Loucy (cell line): ENCODE measurements around the gene DAP.

Source experiments
- H2AFZ ChIP-seq: fragments of 200-600 bp; sonication (generic); 2 replicates; pipeline ENCODE4 v1.6.0; 2016; ENCODE audit warnings: antibody characterized with exemption, mild to moderate bottlenecking, low read length, moderate library complexity
- H3F3A ChIP-seq: fragments of 200-600 bp; 2 replicates; pipeline ENCODE4 v1.6.0; 2016; ENCODE audit warnings: antibody characterized with exemption, low read depth, mild to moderate bottlenecking
- H3K27me3 ChIP-seq: fragments of 200-600 bp; sonication (generic); 2 replicates; pipeline ENCODE4 v1.6.1; 2014; ENCODE audit warnings: low read length, mild to moderate bottlenecking; ENCODE audit not compliant: insufficient read depth, poor library complexity, severe bottlenecking
- H3K36me3 ChIP-seq: fragments of 200-600 bp; sonication (generic); 2 replicates; pipeline ENCODE4 v1.6.1; 2016; ENCODE audit warnings: low read length; ENCODE audit not compliant: insufficient read depth
- H3K4me1 ChIP-seq: fragments of 200-600 bp; sonication (generic); 2 replicates; pipeline ENCODE4 v1.5.1; 2014; ENCODE audit warnings: low read length, mild to moderate bottlenecking; ENCODE audit not compliant: insufficient read depth, poor library complexity, severe bottlenecking
- H3K4me2 ChIP-seq: fragments of 200-600 bp; sonication (generic); 2 replicates; pipeline ENCODE4 v1.6.0; 2014; ENCODE audit warnings: antibody characterized with exemption, low read length, low read depth, mild to moderate bottlenecking; ENCODE audit not compliant: poor library complexity, severe bottlenecking
- H3K4me3 ChIP-seq: fragments of 200-600 bp; sonication (generic); 2 replicates; pipeline ENCODE4 v1.5.1; 2014; ENCODE audit warnings: low read length, mild to moderate bottlenecking, mixed read lengths; ENCODE audit not compliant: poor library complexity, severe bottlenecking
- H3K79me2 ChIP-seq: fragments of 200-600 bp; sonication (generic); 2 replicates; pipeline ENCODE4 v1.6.1; 2014; ENCODE audit warnings: low read length; ENCODE audit not compliant: insufficient read depth
- H3K9ac ChIP-seq: fragments of 200-600 bp; sonication (generic); 2 replicates; pipeline ENCODE4 v1.6.0; 2014; ENCODE audit warnings: mild to moderate bottlenecking, low read depth, low read length, moderate library complexity; ENCODE audit not compliant: poor library complexity, severe bottlenecking
- H3K9me2 ChIP-seq: fragments of 200-600 bp; sonication (generic); replicated peaks from 2 replicates; pipeline ENCODE4 v1.6.1; 2016; ENCODE audit warnings: low read depth, low read length, mixed read lengths
- H3K9me3 ChIP-seq: fragments of 200-600 bp; sonication (generic); 2 replicates; pipeline ENCODE4 v1.6.1; 2014; ENCODE audit warnings: mild to moderate bottlenecking, antibody characterized with exemption, low read length, low read depth; ENCODE audit not compliant: insufficient read depth
- H4K20me1 ChIP-seq: fragments of 200-600 bp; sonication (generic); 2 replicates; pipeline ENCODE4 v1.6.0; 2014; ENCODE audit warnings: antibody characterized with exemption, low read length, mild to moderate bottlenecking; ENCODE audit not compliant: insufficient read depth, poor library complexity, severe bottlenecking
- CTCF ChIP-seq: fragments of 200-600 bp; sonication (generic); conservative IDR thresholded peaks from 2 replicates; pipeline ENCODE4 v1.5.1; 2014; ENCODE audit warnings: mild to moderate bottlenecking, antibody characterized with exemption, low read length
- EZH2phosphoT487 ChIP-seq: fragments of 200-600 bp; IDR thresholded peaks from 2 replicates; pipeline ENCODE4 v1.6.1; 2018; ENCODE audit warnings: antibody characterized with exemption, mild to moderate bottlenecking, moderate library complexity, borderline replicate concordance

The DAP gene

GRCh38 chr5:10635867-10636350 lies 125.1 kb downstream of the DAP start:
- TF ChIP-seq EZH2phosphoT487 (no peak), CTCF (no peak)
- no peaks in the 10 kb centered on the region for H4K20me1 ChIP-seq
- H2AFZ ChIP-seq, result no peak overlapping the region
- H3K4me1 ChIP-seq, result peaks cover 8% of the 10 kb centered on the region
- H3K4me3 ChIP-seq, result no peak overlapping the region
- no peaks in the 10 kb centered on the region for H3K27me3 ChIP-seq
- H3K4me2 ChIP-seq, result no peak overlapping the region
- no peaks in the 10 kb centered on the region for H3K9me3 ChIP-seq
- no peaks in the 10 kb centered on the region for H3F3A ChIP-seq
- H3K9me2 ChIP-seq, result no peaks in the 10 kb centered on the region
- no peak overlapping the region for H3K9ac ChIP-seq
- H3K36me3 ChIP-seq, result 0 out of 2 replicates have a peak, but pooled peaks cover 7% of the 10 kb centered on the region
- no peaks in the 10 kb centered on the region for H3K79me2 ChIP-seq

GRCh38 chr5:10635257-10635866 lies 125.7 kb downstream of the DAP start:
- no peaks in the 10 kb centered on the region for H3K9me2 ChIP-seq
- no peak for TF ChIP-seq EZH2phosphoT487
- TF ChIP-seq CTCF, result no peak
- no peak overlapping the region for H3K4me2 ChIP-seq
- H2AFZ ChIP-seq, result no peak overlapping the region
- H3K9me3 ChIP-seq, result no peaks in the 10 kb centered on the region
- no peaks in the 10 kb centered on the region for H3K79me2 ChIP-seq
- 0 out of 2 replicates have a peak, but pooled peaks cover 7% of the 10 kb centered on the region for H3K36me3 ChIP-seq
- no peak overlapping the region for H3K9ac ChIP-seq
- peaks cover 8% of the 10 kb centered on the region for H3K4me1 ChIP-seq
- no peak overlapping the region for H3K4me3 ChIP-seq
- H4K20me1 ChIP-seq, result no peaks in the 10 kb centered on the region
- no peaks in the 10 kb centered on the region for H3F3A ChIP-seq
- H3K27me3 ChIP-seq, result no peaks in the 10 kb centered on the region

GRCh38 chr5:10634562-10634961 lies 126.5 kb downstream of the DAP start:
- H3K27me3 ChIP-seq, result no peaks in the 10 kb centered on the region
- H3K9ac ChIP-seq, result no peak overlapping the region
- TF ChIP-seq CTCF (no peak), EZH2phosphoT487 (no peak)
- H3K79me2 ChIP-seq, result no peaks in the 10 kb centered on the region
- no peaks in the 10 kb centered on the region for H3K9me2 ChIP-seq
- no peaks in the 10 kb centered on the region for H4K20me1 ChIP-seq
- no peak overlapping the region for H2AFZ ChIP-seq
- H3K4me2 ChIP-seq, result no peak overlapping the region
- H3F3A ChIP-seq, result no peaks in the 10 kb centered on the region
- H3K4me1 ChIP-seq, result peaks cover 8% of the 10 kb centered on the region
- 0 out of 2 replicates have a peak, but pooled peaks cover 7% of the 10 kb centered on the region for H3K36me3 ChIP-seq
- no peak overlapping the region for H3K4me3 ChIP-seq
- no peaks in the 10 kb centered on the region for H3K9me3 ChIP-seq
